Central memory CD8-positive, alpha-beta T cell (primary cell): ENCODE data around the gene TCERG1L.

Experiments
- ATAC-seq: fragments of 150-1000 bp; cut with Tn5 transposase; replicated peaks from 2 replicates; pipeline ENCODE4 v1.10.0; 2022; ENCODE audit warnings: mild to moderate bottlenecking, moderate FRiP score, moderate number of reproducible peaks; ENCODE audit not compliant: poor library complexity, severe bottlenecking; ENCODE audit errors: extremely low read depth
- DNase-seq, 2 donors: peaks; one replicate each; pipeline ENCODE4 v3.0.0; 2021; ENCODE audit warnings: low spot score in 2 of 2
- H3K27ac Mint-ChIP-seq: one replicate; pipeline ENCODE4 v1.8.0; 2022; ENCODE audit warnings: low read depth, mild to moderate bottlenecking, moderate library complexity, mixed read lengths
- H3K27me3 Mint-ChIP-seq: one replicate; pipeline ENCODE4 v1.8.0; 2022; ENCODE audit warnings: mixed read lengths
- H3K36me3 Mint-ChIP-seq: one replicate; pipeline ENCODE4 v1.8.0; 2022; ENCODE audit warnings: mild to moderate bottlenecking, moderate library complexity, mixed read lengths; ENCODE audit not compliant: insufficient read depth
- H3K4me1 Mint-ChIP-seq: one replicate; pipeline ENCODE4 v1.8.0; 2022; ENCODE audit warnings: mixed read lengths
- H3K4me3 Mint-ChIP-seq: one replicate; pipeline ENCODE4 v1.8.0; 2022; ENCODE audit warnings: mild to moderate bottlenecking, moderate library complexity, mixed read lengths
- H3K9me3 Mint-ChIP-seq: one replicate; pipeline ENCODE4 v1.8.0; 2022; ENCODE audit warnings: mixed read lengths

The TCERG1L gene

GRCh38 chr10:131260452-131261211 is 50.9 kb downstream of the TCERG1L start:
- Mint-ChIP-seq H3K9me3 (no peaks in the 10 kb centered on the region), H3K4me1 (no peaks in the 10 kb centered on the region), H3K27ac (no peak overlapping the region), H3K36me3 (no peaks in the 10 kb centered on the region), H3K4me3 (no peak overlapping the region), H3K27me3 (no peaks in the 10 kb centered on the region)
- DNase-seq (no peak), ATAC-seq (no peak)

GRCh38 chr10:131260031-131260430 is 51.5 kb downstream of the TCERG1L start:
- no peaks in the 10 kb centered on the region for H3K4me1 Mint-ChIP-seq
- DNase-seq = no peak
- H3K4me3 Mint-ChIP-seq = no peak overlapping the region
- no peak overlapping the region for H3K27ac Mint-ChIP-seq
- ATAC-seq = no peak
- no peaks in the 10 kb centered on the region for H3K9me3 Mint-ChIP-seq
- H3K27me3 Mint-ChIP-seq = no peaks in the 10 kb centered on the region
- no peaks in the 10 kb centered on the region for H3K36me3 Mint-ChIP-seq

- DNase-seq (no peak), ATAC-seq (no peak)
- Mint-ChIP-seq H3K36me3 (no peaks in the 10 kb centered on the region), H3K4me3 (no peak overlapping the region), H3K27me3 (no peaks in the 10 kb centered on the region), H3K27ac (no peak overlapping the region), H3K4me1 (no peaks in the 10 kb centered on the region), H3K9me3 (peaks cover 2% of the 10 kb centered on the region)
These were observed 52.0 kb downstream of the TCERG1L start for GRCh38 chr10:131259535-131259934.

- DNase-seq (no peak), ATAC-seq (no peak)
- Mint-ChIP-seq H3K9me3 (peaks cover 11% of the 10 kb centered on the region), H3K4me3 (no peak overlapping the region), H3K27ac (no peak overlapping the region), H3K36me3 (no peaks in the 10 kb centered on the region), H3K27me3 (no peaks in the 10 kb centered on the region), H3K4me1 (no peaks in the 10 kb centered on the region)
These were observed 53.3 kb downstream of the TCERG1L start for GRCh38 chr10:131258256-131258655.

- Mint-ChIP-seq H3K36me3 (no peaks in the 10 kb centered on the region), H3K4me1 (no peaks in the 10 kb centered on the region), H3K9me3 (peaks cover 11% of the 10 kb centered on the region), H3K4me3 (no peak overlapping the region), H3K27ac (no peak overlapping the region), H3K27me3 (no peaks in the 10 kb centered on the region)
- DNase-seq = no peak
- ATAC-seq = no peak
These were observed 54.5 kb downstream of the TCERG1L start for GRCh38 chr10:131257027-131257426.

- Mint-ChIP-seq H3K36me3 (no peaks in the 10 kb centered on the region), H3K4me1 (no peaks in the 10 kb centered on the region), H3K27me3 (no peaks in the 10 kb centered on the region), H3K9me3 (peaks cover 11% of the 10 kb centered on the region), H3K4me3 (no peak overlapping the region), H3K27ac (no peak overlapping the region)
- DNase-seq (no peak), ATAC-seq (no peak)
These were observed 56.7 kb downstream of the TCERG1L start for GRCh38 chr10:131254859-131255252.

- Mint-ChIP-seq H3K4me1 (no peaks in the 10 kb centered on the region), H3K27ac (no peak overlapping the region), H3K4me3 (no peak overlapping the region), H3K27me3 (no peaks in the 10 kb centered on the region), H3K9me3 (peaks cover 11% of the 10 kb centered on the region), H3K36me3 (no peaks in the 10 kb centered on the region)
- ATAC-seq (no peak), DNase-seq (no peak)
These were observed 57.3 kb downstream of the TCERG1L start for GRCh38 chr10:131253931-131254858.

GRCh38 chr10:131252567-131253276 is 58.8 kb downstream of the TCERG1L start:
- Mint-ChIP-seq H3K27ac (no peak overlapping the region), H3K4me3 (no peak overlapping the region), H3K36me3 (no peaks in the 10 kb centered on the region), H3K4me1 (no peaks in the 10 kb centered on the region), H3K9me3 (peaks cover 11% of the 10 kb centered on the region), H3K27me3 (no peaks in the 10 kb centered on the region)
- ATAC-seq (no peak), DNase-seq (no peak)

- no peaks in the 10 kb centered on the region for H3K36me3 Mint-ChIP-seq
- no peak overlapping the region for H3K27ac Mint-ChIP-seq
- H3K4me1 Mint-ChIP-seq = no peaks in the 10 kb centered on the region
- H3K9me3 Mint-ChIP-seq = peaks cover 11% of the 10 kb centered on the region
- no peak overlapping the region for H3K4me3 Mint-ChIP-seq
- no peak for DNase-seq
- ATAC-seq = no peak
- no peaks in the 10 kb centered on the region for H3K27me3 Mint-ChIP-seq
These were observed 60.4 kb downstream of the TCERG1L start for GRCh38 chr10:131251146-131251541.

DNA sequence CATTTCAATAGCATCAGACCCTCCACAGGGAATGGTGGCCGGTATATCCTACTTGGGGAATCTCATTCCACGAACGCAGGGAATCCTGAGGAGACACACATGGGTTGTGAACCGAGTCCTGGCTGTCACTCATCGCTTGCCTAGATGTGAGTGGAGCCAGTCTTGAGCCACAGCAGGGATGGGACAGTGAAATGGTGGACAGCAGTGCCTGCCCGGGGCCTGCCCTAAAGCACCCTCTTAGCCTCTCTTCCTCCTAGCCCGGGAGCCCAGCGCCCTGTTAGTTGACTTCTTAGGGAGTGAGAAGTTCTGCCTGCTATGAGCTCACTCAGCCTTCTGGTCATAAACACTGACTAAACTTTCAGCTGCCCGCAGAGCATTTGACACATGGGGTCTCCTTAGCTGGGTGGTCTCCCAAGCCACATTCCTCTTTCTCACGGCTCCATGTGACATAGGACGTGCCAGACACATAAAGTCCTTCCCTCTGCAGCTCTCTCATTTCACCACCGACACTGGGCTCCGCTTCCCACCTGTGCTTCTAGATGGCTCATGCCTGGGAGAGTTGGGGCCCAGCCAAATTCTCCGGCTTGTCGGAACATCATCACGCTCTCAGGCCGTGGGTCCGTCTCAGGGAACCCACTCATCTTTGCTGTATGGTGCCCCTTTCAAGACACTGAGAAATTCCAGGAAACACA is 60.9 kb downstream of the TCERG1L start:
- DNase-seq (no peak), ATAC-seq (no peak)
- no peaks in the 10 kb centered on the region for H3K4me1 Mint-ChIP-seq
- no peaks in the 10 kb centered on the region for H3K27me3 Mint-ChIP-seq
- no peak overlapping the region for H3K27ac Mint-ChIP-seq
- H3K9me3 Mint-ChIP-seq = peaks cover 11% of the 10 kb centered on the region
- no peaks in the 10 kb centered on the region for H3K36me3 Mint-ChIP-seq
- no peak overlapping the region for H3K4me3 Mint-ChIP-seq

GRCh38 chr10:131249955-131250344 is 61.6 kb downstream of the TCERG1L start:
- H3K4me3 Mint-ChIP-seq = no peak overlapping the region
- peaks cover 11% of the 10 kb centered on the region for H3K9me3 Mint-ChIP-seq
- H3K36me3 Mint-ChIP-seq = no peaks in the 10 kb centered on the region
- H3K4me1 Mint-ChIP-seq = no peaks in the 10 kb centered on the region
- no peak overlapping the region for H3K27ac Mint-ChIP-seq
- H3K27me3 Mint-ChIP-seq = no peaks in the 10 kb centered on the region
- DNase-seq = no peak
- no peak for ATAC-seq

DNA sequence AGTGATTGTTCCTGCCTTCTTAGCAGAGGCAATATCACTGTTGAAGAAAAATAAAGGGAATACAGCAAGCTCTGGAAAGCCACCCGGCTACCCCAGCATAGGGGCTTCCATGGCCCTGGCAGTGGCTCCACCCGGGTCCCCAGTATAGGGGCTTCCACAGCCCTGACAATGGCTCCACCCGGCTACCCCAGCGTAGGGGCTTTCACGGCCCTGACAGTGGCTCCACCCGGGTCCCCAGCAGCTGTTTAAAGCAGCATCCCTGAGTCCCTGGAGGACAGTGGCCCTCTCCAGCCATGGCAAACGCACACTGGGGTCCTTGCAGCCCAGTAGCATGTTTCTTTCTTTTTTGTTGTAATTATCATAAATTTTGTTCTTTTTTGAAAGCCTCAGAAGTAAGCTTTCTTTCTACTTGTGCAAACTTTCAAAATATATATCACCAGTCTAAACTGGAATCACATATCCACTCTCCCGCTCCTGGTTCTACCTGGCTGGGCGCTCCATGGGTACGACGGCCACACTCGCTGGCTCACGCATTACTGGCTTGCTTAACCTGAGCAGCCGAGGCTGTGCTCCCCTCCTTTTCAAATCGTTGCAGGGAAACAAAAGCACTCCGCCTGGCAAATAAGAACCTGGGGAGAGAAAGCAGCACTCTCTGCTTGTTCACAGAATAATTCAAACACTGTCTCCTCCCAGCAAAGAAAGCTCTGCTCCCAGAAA is 62.1 kb downstream of the TCERG1L start:
- Mint-ChIP-seq H3K36me3 (no peaks in the 10 kb centered on the region), H3K4me3 (no peak overlapping the region), H3K9me3 (peaks cover 8% of the 10 kb centered on the region), H3K4me1 (no peaks in the 10 kb centered on the region), H3K27me3 (no peaks in the 10 kb centered on the region), H3K27ac (no peak overlapping the region)
- DNase-seq = no peak
- no peak for ATAC-seq
